Body of pancreas (tissue), 4 donors: ENCODE results near the gene FILIP1L. TPM values are rescaled to one million over a fixed set of nuclear protein-coding genes. Genes with fewer than 3 reads are reported as not detected.

Experiments
- ATAC-seq: fragments of 150-250 bp; one replicate; pipeline ENCODE4 v1.9.1; 2016
- DNase-seq, 4 donors: peaks; one replicate each; pipeline ENCODE4 v3.0.0-alpha.2; 2019
- H3K27ac ChIP-seq, 4 donors: fragments of 200-600 bp; sonication (generic); 1 replicate in 3 of 4; 2 replicates in 1 of 4; pipeline versions ENCODE4 v1.5.1 to v1.6.1; 2016 to 2019; ENCODE audit warnings: mild to moderate bottlenecking in 1 of 4, mixed read lengths in 1 of 4, moderate library complexity in 1 of 4
- H3K27me3 ChIP-seq, 2 donors: fragments of 200-600 bp; sonication (generic); one replicate each; pipeline ENCODE4 v1.6.0; 2016; ENCODE audit warnings: mild to moderate bottlenecking in 1 of 2
- H3K36me3 ChIP-seq, 2 donors: fragments of 200-600 bp; sonication (generic); replicated peaks in 1 of 2; 2 replicates each; pipeline ENCODE4 v1.5.1; 2016; ENCODE audit warnings: low read depth in 2 of 2; ENCODE audit not compliant: insufficient read depth in 1 of 2
- H3K4me1 ChIP-seq: fragments of 200-600 bp; sonication (generic); one replicate; pipeline ENCODE4 v1.6.0; 2016
- H3K4me3 ChIP-seq, 2 donors: fragments of 200-600 bp; sonication (generic); 1 replicate in 1 of 2; 2 replicates in 1 of 2; pipeline ENCODE4 v1.5.1; 2016 to 2019
- H3K9me3 ChIP-seq, 3 donors: fragments of 200-600 bp; sonication (generic); 1 replicate in 2 of 3; 2 replicates in 1 of 3; pipeline ENCODE4 v1.5.1; 2016
- CTCF ChIP-seq, 7 experiments: fragments of 450-650 bp in 4 of 7; fragments of 200-600 bp in 3 of 7; sonication (generic) in 3 of 7; IDR thresholded peaks; one replicate each; pipeline ENCODE4 v1.5.1; 2016 to 2019; ENCODE audit warnings: antibody characterized with exemption in 7 of 7
- POLR2A ChIP-seq, 3 donors: fragments of 450-650 bp; IDR thresholded peaks; one replicate each; pipeline ENCODE4 v1.6.1; 2016; ENCODE audit warnings: antibody characterized with exemption in 3 of 3, mild to moderate bottlenecking in 2 of 3
- WGBS, 2 donors: methylation state at CpG; one replicate each; pipeline ENCODE4 v1.1.5; 2017; 5-methylcytosine and 5-hydroxymethylcytosine counted together
- intact Hi-C: fragments of 100-400 bp; cut with DNase I; formaldehyde crosslinking; loops from one replicate; pipeline ENCODE4 v1.15.1; 2023
- total RNA-seq, 2 donors: library from RNA; depleted of rRNA; stranded (reverse); fragments of >200 nt; gene quantifications; one replicate each; pipeline ENCODE4 v1.1.0, GENCODE V29; 2016

Gene FILIP1L
- total RNA-seq, 2 donors from 2014 or later: 27.8 to 47.8 TPM

DNA sequence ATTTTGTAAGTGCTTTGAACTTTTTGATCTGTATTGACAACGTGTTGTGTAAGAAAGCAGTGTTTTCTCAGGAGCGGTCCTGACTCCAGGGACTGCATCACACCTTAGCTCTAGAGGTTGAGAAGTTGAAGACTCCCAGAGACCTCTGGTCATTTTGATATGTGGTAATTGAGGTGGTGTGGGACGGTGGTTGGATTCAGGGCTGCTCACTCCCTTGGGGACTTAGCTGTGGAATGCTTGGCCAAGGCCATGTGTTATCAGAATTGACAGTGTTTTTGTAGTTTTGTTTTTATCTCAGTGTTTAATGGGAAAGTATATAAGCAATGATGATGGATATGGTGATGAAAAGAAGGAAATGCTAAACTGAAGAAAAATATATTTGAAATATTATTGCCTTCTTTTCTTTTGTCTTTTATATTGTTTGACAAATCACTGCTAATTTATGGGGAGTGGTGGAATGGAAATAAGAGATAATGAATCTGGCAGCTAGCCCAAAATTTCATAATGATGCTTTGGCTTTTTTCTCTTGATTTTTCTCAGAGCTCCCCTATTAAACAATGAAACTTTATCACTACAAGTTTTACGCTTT lies 280.6 kb downstream of the FILIP1L start:
- Histone ChIP-seq H3K27me3 (no peaks in the 10 kb centered on the region), H3K9me3 (no peaks in the 10 kb centered on the region), H3K4me3 (no peak overlapping the region), H3K4me1 (peaks cover 16% of the 10 kb centered on the region), H3K36me3 (no peaks in the 10 kb centered on the region), H3K27ac (no peak overlapping the region)
- ATAC-seq: no peak
- no peak for DNase-seq
- 35 to 45% methylated on average over 4 of the region's 4 CpGs for WGBS, 2 donors
- intact Hi-C loops: no loop called here
- no peak for TF ChIP-seq CTCF (IDR thresholded peaks at IDR 0.05)
- TF ChIP-seq POLR2A (IDR thresholded peaks at IDR 0.05): no peak

GRCh38 chr3:99829844-99830243 lies 284.5 kb downstream of the FILIP1L start:
- no peaks in the 10 kb centered on the region for H3K9me3 ChIP-seq
- intact Hi-C loops: no loop called here
- ATAC-seq: no peak
- no peak overlapping the region for H3K4me3 ChIP-seq
- no peak for DNase-seq
- no peak overlapping the region for H3K27ac ChIP-seq
- TF ChIP-seq CTCF (IDR thresholded peaks at IDR 0.05) (no peak), POLR2A (IDR thresholded peaks at IDR 0.05) (no peak)
- H3K27me3 ChIP-seq: no peaks in the 10 kb centered on the region
- 84 to 87% methylated on average over 3 of the region's 3 CpGs for WGBS, 2 donors
- H3K36me3 ChIP-seq: no peaks in the 10 kb centered on the region
- H3K4me1 ChIP-seq: peaks cover 10% of the 10 kb centered on the region

GRCh38 chr3:99825004-99825640 lies 289.2 kb downstream of the FILIP1L start:
- DNase-seq: no peak
- intact Hi-C loops: no loop called here
- peaks cover 10% of the 10 kb centered on the region for H3K4me1 ChIP-seq
- no peak overlapping the region for H3K4me3 ChIP-seq
- no peaks in the 10 kb centered on the region for H3K36me3 ChIP-seq
- WGBS, 2 donors: 47 to 63% methylated on average over 3 of the region's 3 CpGs
- H3K27ac ChIP-seq: peak overlapping the region in 1 of 4 donors; percentile 63
- no peaks in the 10 kb centered on the region for H3K9me3 ChIP-seq
- no peaks in the 10 kb centered on the region for H3K27me3 ChIP-seq
- TF ChIP-seq CTCF (IDR thresholded peaks at IDR 0.05) (no peak), POLR2A (IDR thresholded peaks at IDR 0.05) (no peak)
- ATAC-seq: no peak

DNA sequence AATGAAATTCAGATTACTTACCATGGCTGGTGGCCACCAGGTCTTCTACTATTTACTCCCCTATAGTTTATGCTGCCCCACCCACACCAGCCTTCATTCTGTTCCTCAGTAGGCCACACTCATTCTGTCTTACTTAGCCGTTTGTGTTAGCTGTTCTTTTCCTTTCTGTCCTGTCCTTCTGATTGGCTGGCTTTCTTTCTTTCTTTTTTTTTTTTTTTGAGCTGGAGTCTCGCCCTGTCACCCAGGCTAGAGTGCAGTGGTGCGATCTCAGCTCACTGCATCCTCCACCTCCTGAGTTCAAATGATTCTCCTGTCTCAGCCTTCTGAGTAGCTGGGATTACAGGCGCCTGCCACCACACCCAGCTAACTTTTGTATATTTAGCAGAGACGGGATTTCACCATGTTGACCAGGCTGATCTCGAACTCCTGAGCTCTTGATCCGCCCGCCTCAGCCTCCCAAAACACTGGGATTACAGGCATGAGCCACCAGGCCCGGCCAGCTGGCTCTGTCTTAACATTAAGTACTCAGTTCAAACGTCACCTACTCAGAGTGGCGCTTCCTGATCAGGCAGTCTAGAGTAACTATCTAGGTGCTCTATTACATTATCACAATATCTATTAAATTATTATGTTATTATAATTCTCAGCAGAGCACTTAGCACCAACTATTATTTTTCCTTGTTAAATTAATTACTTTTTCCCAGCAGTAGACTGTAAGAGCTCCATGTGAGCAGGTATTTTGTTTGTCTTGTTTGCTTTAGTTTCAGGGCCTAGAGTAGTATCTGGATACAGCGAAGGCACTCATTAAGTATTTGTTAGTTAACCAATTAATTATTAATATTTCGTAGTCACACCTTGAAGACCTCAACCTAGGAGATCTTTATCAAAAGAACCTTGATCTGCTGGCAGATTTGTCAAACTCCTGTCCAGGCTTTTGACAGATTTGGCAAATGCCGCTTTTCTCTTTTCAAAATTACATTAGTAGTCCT lies 290.3 kb downstream of the FILIP1L start:
- H3K9me3 ChIP-seq: no peaks in the 10 kb centered on the region
- intact Hi-C loops: no loop called here
- ATAC-seq (peak; percentile 73), DNase-seq (peak in 1 of 4 donors; percentile 29)
- peaks cover 12% of the 10 kb centered on the region for H3K4me1 ChIP-seq
- WGBS, 2 donors: 61 to 65% methylated on average over 14 of the region's 14 CpGs
- no peaks in the 10 kb centered on the region for H3K27me3 ChIP-seq
- H3K36me3 ChIP-seq: no peaks in the 10 kb centered on the region
- peak overlapping the region in 3 of 4 donors; percentile 9 to 63 (median 19) for H3K27ac ChIP-seq
- no peak for TF ChIP-seq CTCF (IDR thresholded peaks at IDR 0.05)
- TF ChIP-seq POLR2A (IDR thresholded peaks at IDR 0.05): no peak
- H3K4me3 ChIP-seq: no peak overlapping the region
